G401 (cell line): Measurements from ENCODE around the gene ZNF217. TPM values are rescaled to one million over a fixed set of nuclear protein-coding genes. Genes with fewer than 3 reads are reported as not detected.
"Not testable (repeated sequence)": the region's sequence is repeated elsewhere in the genome, so short reads cannot be mapped to it uniquely, and the experiment has no call there.

Experiments
- DNase-seq: peaks from one replicate; pipeline ENCODE4 v3.0.0-alpha.2; 2015; ENCODE audit warnings: low spot score
- in situ Hi-C: cut with HindIII; loops from 2 replicates; pipeline ENCODE4 v1.10.0; 2016; ENCODE audit warnings: low sequenced_read_pairs, mixed read lengths
- total RNA-seq: library from RNA; depleted of rRNA; stranded (reverse); fragments of >200 nt; shearing (Covaris generic); gene quantifications from 2 replicates; pipeline ENCODE4 v1.2.3, GENCODE V29; 2014

ZNF217 gene
- total RNA-seq, 1 experiment from 2014 or later: 79.3 TPM

DNA sequence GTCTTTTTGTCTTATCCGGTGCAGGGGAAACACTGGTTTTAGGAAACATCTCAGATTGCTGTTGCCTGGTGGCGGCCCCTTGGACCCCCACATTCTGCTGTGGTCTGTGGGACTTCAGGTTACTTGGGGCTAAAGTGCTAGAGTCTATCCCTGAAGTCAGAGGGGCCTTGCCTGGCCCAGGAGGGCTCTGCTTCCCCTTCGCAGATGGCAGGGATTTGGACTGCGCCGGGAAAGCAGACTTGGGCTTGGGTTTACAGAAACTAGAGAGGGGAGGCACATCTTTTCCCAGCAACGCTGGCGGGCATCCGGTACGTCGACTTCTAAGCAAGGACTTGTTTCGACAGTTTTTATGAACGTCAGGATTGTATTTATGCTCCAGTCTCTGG is 17.5 kb downstream of the ZNF217 start:
- no peak for DNase-seq
- in situ Hi-C loops: no loop called here

DNA sequence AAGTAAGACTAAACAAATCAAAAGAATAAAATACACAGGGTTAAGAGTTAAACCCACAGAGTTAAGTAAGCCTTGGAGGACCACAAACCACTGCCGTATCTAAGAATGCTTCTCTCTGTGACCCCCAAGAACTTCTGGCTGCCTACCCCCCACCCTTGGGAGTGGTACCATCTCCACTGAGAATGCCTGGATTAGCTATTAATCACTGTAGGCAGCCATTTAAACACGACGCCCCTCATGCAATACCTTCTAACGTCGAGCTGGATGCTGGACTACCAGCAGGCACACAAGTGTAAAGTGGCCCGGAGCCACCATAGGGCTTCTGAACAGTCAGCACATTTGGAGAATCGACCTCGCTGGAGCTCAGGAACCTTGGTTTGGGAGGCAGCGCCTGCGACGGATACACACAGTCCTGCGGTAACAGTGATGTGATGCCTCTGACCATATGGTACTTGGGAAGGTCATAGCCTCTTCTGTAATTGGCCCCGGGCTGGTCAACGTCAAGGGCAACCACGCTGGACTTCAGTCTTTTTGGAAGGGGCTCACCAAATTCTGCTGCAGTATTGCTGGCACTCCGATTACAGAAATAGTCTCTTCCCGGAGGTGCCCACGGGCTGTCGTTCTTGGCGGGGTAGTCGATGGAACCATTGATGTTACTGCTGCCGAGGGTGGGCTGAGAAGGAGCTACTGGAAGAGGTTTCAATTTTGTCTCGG is 18.0 kb downstream of the ZNF217 start:
- in situ Hi-C loops: no loop called here
- no peak for DNase-seq

DNA sequence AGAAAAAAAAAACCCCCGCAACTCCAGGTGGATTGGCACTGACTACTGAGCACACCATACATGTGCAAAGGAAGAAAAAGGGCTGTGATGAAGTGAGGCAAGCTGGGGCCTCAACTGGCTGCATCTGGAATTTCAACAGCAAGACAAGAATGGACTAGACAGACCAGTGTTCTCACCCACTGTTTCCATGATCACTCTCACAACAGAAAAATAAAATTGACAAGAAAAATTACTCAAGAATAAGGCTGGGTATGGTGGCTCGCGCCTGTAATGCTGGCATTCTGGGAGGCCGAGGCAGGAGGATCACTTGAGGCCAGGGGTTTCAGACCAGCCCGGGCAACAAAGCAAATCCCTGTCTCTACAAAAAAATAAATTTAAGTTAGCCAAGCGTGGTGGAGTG is 18.8 kb downstream of the ZNF217 start:
- in situ Hi-C loops: no loop called here
- DNase-seq: no peak

DNA sequence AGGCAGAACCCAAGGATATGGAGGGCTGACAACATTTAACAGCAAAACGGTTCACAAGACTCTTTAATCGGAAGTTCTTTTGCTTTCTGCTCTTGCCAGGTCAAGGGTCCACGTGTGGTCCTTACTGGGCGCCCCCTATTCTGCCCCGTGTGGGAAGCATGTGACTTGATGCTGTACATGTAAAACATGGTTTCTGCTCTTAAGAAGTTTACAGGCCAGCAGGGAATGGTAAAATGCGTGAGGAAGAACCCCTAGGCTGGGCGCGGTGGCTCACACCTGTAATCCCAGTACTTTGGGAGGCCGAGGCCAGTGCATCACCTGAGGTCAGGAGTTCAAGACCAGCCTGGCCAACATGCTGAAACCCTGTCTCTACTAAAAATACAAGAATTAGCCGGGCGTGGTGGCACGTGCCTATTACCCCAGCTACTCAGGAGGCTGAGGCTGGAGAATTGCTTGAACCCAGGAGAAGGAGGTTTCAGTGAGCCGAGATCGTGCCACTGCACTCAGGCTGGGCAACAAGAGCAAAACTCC is 19.3 kb downstream of the ZNF217 start:
- DNase-seq: no peak
- in situ Hi-C loops: no loop called here

DNA sequence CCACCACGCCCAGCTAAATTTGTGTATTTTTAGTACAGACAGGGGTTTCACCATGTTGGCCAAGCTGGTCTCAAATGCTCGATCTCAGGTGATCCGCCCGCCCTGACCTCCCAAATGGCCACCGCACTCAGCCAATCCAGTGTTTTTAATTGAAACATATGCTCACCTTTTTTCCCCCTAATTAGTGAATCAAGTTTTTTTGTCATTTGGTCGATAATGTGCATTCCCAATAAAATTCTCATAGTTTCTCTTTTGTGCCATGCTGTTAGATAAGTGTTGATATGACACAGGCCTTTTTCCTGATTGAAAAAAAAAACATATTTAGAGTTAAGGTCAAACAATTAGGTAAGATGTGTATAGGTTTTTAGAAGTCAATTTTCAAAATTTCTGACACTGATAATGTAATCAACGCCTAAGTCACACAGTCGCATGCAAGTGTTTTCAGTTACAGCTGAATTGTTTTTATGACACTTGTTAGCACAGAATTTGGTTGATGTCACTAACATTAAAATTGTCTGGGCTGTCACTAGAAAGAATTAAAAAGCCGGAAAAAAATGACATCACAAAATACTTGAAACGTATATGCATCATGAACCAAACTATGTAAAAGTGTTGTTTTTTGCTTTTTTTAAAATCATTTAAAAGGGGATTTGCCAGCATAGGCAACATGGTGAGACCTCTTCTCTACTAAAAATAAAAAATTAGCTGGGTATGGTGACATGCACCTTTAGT is 21.9 kb downstream of the ZNF217 start:
- no peak for DNase-seq
- in situ Hi-C loops: no loop called here

DNA sequence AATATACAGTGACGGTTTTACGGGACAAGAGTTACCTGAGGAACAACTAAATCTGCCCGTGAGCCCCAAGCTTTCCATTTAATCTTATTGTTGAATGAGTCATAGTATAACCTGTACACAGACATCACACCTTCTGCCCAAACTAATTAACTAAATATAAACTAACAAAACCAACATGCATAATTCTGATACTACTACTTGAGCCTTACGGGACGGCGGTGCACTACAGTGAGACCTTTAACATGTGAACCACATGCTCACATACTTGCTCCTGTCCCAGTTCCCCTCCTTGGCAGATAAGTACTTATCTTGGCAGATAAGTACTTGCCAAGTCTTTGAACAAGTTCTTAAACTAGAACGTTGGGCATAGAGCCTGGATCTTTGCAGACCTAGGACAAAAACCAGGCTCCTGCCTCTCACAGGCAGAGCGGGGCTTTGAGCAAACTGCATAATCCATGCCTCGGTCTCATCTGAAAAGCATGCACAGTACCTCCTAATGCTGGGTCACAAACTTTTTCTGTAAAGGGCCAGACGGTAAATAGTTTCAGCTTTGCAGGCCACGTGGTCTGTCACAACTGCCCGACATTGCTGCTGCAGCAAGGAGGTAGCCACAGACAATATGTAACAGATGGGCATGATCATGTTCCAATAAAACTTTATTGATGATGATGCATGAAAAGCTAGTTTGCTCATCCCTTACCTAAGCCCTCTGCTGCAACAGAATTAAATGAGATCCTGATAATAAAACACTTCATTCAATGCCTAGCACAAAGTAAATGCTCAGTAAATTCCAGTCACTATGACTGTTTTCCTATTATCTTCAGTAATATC is 23.0 kb downstream of the ZNF217 start:
- no peak for DNase-seq
- in situ Hi-C loops: no loop called here

DNA sequence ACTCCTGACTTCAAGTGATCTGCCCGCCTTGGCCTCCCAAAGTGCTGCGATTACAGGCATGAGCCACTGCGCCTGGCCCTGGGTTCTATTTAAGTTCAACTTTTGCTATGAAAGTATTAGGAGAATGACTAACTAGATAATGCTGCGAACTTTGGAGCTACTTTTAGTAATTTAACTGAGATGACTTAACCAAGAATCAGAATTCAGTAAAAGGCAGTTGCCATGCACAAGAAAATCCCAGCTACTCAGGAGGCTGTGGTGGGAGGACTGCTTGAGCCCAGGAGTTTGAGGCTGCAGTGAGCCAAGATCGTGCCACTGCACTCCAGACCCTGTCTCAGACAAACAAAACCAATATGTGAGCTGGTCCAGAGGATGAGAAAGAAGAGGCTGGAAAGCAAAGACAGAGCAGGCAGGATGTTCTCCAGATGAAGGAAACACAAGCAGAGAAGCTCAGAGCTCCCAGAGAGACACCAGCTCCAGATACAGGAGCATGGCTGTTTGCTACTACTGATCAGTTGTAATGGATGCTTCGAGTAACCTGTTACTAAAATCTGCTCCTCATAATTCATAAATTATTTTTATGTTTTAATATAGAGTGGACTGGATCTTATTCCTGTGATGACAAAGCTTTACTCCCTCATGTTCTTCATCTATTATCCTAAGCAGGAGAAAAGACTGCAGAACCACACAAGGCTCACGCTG is 23.9 kb downstream of the ZNF217 start:
- in situ Hi-C loops: no loop called here
- no peak for DNase-seq

DNA sequence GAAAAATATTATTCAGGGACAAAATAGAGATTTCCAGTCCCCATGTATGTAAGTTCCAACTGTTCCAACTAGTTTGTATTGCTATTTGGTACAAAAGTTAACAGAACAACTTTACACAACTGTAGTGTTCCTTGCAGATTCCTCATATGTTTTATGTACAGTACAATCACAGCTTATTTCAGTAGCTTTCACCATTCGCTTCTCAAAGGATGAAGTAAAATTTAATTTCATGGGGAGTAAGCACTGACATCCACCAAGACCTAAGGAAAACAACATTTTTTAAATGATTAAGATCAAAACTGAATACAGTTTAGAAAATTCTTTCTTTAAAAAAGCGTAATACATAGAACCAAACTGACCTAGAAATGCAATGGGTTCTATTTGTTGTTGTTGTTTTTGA is 24.6 kb downstream of the ZNF217 start:
- DNase-seq: no peak
- in situ Hi-C loops: no loop called here

DNA sequence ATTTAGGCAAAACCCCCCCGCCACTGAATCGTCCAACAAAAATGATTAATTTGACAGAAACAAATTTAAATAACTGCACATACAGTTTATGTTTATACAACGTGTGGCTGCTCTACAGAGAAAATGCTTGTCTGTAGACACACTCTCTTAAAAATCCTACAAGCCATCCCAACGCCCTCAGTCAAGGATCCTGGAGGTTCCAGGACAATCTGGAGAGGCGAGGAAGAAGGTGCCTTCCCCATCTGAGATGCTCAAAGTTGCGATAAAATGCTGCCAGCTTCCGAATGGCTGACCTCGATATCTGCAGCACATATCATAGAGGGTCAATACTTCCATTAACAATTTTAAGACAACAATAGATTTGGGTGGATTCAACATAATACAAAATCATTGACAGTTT is 25.3 kb downstream of the ZNF217 start:
- in situ Hi-C loops: no loop called here
- no peak for DNase-seq

DNA sequence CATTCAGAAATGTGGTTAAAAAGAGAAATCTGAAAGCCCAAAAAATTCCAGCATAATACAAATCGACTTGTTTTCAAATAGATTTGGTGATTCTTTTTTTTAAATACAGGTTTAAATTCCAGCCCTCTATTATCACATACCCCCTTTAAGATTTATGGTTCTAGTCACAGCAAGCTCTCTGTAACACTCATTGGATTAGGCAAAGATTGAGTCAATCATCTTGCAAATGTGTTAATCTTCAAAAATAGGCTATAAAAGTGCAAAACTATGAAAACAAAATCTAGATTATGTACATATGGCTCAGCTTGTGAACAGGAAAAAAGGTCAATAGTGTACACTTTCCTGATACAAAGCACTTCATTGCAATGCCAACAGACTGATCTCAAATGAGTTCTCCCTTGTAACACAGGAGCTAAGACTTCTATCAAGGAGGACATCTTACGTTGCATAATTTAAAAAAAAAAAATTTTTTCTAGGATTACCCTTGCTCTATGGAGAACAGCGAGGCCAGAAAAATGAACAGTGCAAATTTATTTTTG is 26.2 kb downstream of the ZNF217 start:
- in situ Hi-C loops: no loop called here
- DNase-seq: no peak

DNA sequence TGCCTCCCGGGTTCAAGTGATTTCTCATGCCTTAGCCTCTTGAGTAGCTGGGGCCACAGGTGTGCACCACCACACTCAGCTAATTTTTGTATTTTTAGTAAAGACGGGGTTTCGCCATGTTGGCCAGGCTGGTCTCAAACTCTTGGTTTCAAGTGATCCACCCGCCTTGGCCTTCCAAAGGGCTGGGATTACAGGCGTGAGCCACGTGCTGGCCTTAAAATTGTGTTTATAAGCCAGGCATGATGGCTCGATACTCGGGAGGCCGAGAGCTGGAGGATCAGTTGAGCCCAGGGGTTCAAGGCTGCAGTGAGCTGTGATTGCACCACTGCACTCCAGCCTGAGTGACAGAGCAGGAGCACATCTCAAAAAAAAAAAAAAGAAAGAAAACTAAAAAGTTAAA is 27.0 kb downstream of the ZNF217 start:
- DNase-seq, in situ Hi-C loops: not testable (repeated sequence)

DNA sequence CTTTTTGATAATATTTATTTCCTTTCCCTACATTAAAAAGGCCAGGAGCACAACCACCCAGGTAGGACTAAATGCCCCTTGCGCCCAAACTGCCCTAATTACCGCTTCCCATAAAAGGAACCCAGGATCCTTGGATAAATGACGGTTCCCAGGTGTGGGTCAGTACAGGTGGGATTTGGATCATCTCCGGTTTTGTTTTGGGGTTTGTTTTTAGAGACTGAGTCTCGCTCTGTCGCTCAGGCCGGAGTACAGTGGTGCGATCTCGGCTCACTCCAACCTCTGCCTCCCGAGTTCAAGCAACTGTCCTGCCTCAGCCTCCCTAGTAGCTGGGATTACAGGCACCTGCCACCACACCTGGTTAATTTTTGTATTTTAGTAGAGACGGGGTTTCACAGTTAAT is 28.4 kb downstream of the ZNF217 start:
- no peak for DNase-seq
- in situ Hi-C loops: no loop called here

DNA sequence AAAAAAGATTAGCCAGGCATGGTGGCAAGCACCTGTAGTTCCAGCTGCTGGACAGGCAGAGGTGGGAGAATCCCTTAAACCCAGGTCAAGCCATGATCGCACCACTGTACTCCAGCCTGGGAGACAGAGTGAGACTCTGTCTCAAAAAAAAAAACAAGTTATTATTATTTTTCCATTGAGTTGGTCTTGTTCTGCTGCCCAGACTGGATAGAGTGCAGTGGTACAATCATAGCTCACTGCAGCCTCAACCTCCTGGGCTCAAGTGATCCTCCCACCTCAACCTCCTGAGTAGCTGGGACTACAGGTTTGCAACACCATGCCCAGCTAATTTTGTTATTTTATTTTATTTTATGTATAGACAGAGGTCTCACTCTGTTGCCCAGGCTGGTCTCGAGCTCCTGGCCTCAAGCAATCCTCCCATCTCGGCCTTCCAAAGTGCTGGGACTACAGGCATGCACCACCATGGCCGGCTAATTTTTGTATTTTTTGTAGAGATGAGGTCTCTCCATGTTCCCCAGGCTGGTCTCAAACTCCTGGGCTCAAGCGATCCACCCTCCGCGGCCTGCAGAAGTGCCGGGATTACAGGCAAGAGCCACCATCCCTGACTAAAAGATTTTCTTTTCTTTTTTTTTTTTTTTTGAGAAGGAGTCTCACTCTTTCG is 31.4 kb downstream of the ZNF217 start:
- DNase-seq, in situ Hi-C loops: not testable (repeated sequence)

DNA sequence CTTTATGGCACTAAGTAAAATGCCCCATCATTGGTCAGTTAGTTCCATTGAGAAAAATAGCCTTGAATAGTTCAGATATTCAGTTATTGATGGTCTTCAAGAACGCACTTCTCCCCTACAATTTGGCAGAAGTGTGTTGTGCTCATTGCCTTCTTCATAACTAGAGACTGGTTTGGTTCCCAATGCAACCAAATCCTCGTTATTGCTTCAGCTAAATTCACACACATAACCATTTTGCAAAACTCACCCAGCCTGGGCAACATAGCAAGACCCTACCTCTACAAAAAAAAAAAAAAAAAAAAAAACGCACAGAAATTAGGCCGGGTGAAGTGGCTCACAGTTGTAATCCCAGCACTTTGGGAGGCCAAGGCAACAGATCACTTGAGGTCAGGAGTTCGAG is 32.1 kb downstream of the ZNF217 start:
- no peak for DNase-seq
- in situ Hi-C loops: no loop called here

DNA sequence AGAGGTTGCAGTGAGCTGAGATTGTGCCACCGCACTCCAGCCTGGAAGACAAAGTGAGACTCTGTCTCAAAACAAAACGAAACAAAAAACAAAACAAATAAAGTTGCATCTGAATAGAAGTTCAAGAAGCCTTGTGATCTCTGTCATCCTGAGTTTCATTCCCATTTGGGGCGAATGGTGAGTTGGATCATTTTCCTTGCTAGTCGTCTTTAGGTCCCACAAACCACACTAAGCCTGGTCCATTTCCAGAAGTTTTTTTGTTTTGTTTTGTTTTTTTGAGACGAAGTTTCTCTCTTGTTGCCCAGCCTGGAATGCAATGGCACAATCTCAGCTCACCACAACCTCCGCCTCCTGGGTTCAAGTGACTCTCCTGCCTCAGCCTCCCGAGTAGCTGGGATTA is 33.8 kb downstream of the ZNF217 start:
- DNase-seq: no peak
- in situ Hi-C loops: no loop called here

DNA sequence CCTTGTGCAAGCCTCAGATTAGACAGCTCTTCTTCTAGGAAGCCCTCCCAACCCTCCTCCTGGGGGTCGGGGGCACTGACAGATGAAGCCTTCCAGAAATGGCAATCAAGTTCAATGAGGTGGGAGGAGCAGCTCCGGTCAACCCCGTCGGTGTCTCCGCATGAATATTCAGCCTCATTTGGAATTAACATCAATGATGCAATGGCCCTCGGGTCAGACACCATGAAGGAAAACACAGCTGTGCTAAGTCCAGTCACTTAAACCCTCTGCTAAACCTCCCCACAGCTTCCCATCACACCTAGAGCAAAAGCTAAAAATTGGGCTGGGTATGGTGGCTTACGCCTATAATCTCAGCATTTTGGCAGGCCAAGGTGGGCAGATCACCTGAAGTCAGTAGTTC is 36.5 kb downstream of the ZNF217 start:
- in situ Hi-C loops: no loop called here
- no peak for DNase-seq

DNA sequence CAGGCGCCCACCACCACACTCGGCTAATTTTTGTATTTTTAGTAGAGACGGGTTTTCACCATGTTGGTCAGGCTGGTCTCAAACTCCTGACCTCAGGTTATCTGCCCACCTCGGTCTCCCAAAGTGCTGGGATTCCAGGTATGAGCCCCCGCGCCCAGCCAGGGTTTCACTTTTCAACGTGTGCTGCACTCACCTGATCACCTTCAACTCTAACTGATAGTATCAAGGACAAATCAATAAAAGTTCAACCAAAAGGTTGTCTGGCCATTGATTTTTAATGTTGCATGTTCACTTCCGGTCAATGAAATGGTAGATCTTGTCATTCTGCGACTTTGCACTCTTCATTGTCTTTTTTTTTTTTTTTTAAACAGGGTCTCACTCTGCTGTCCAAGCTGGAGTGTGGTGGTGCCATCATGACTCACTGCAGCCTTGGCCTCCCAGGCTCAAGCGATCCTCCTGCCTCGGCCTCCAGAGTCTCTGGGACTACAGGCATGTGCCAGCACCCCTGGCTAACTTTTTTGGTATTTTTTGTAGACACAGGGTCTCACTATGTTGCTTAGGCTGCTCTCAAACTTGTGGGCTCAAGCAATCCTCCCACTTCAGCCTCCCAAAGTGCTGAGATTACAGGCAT is 37.3 kb downstream of the ZNF217 start:
- no peak for DNase-seq
- in situ Hi-C loops: no loop called here

DNA sequence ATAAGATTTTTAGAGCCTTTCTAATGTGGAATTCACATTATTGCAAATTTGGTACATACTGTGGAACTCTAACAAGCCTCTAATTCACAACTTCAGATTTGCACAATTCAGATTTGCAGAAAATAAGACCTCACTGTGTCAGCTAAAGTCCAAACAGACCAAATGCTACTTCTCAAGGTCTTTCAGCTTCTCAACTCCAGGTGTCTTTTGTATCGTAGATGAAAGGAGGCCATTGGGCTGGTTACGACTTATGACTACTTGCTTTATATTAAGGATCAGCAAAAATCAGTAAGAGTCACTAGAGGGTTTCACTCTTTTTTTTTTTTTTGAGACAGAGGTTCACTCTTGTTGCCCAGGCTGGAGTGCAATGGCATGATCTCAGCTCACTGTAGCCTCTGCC is 37.8 kb downstream of the ZNF217 start:
- in situ Hi-C loops: no loop called here
- DNase-seq: no peak
